Left ventricle myocardium inferior (tissue), 1 donor: ENCODE data around the gene ZNF304. TPM values are rescaled to one million over a fixed set of nuclear protein-coding genes. Genes with fewer than 3 reads are reported as not detected.

ENCODE experiments used
- DNase-seq: peaks from one replicate; pipeline ENCODE4 v3.0.0-alpha.2; 2020
- H3K27ac ChIP-seq: fragments of 200-600 bp; replicated peaks from 2 replicates; pipeline ENCODE4 v1.8.0; 2021
- H3K27me3 ChIP-seq: fragments of 200-600 bp; 2 replicates; pipeline ENCODE4 v1.8.0; 2021; ENCODE audit warnings: low read depth
- H3K36me3 ChIP-seq: fragments of 200-600 bp; 2 replicates; pipeline ENCODE4 v1.8.0; 2021
- H3K4me1 ChIP-seq: fragments of 200-600 bp; 2 replicates; pipeline ENCODE4 v1.8.0; 2021
- H3K4me3 ChIP-seq: fragments of 200-600 bp; 2 replicates; pipeline ENCODE4 v1.8.0; 2021; ENCODE audit warnings: mild to moderate bottlenecking, moderate library complexity
- H3K9me3 ChIP-seq: fragments of 200-600 bp; replicated peaks from 2 replicates; pipeline ENCODE4 v1.8.0; 2021
- CTCF ChIP-seq: fragments of 200-600 bp; IDR thresholded peaks from 2 replicates; pipeline ENCODE4 v1.8.0; 2021; ENCODE audit warnings: antibody characterized with exemption, mild to moderate bottlenecking, borderline replicate concordance
- intact Hi-C: fragments of 100-400 bp; cut with micrococcal nuclease; formaldehyde crosslinking; loops from one replicate; pipeline ENCODE4 v1.11.0; 2022
- total RNA-seq: library from RNA; stranded (reverse); fragmentation: NEBNext Ultra II Directional; extraction: Animal tissue kit (Norgen Biotek cat#: 25700); gene quantifications from one replicate; pipeline ENCODE4 v1.2.1, GENCODE V29; 2021
- donor health status: DM: no; HTN: yes; CAD: no; lungs with severe emphysema.

Gene ZNF304
- total RNA-seq, 1 donor from 2014 or later: 8.0 TPM

GRCh38 chr19:57389730-57390598, 38.9 kb downstream of the ZNF304 start, which contains the start of gene ZNF548:
ZNF548 (plus strand) TSS chr19:57389854; CDS start chr19:57390100, 246 bp downstream.
- DNase-seq: peak; percentile 96
- Histone ChIP-seq H3K27me3 (no peaks in the 10 kb centered on the region), H3K36me3 (peaks cover 25% of the 10 kb centered on the region), H3K4me3 (peak within 1 kb of the TSS; percentile 92), H3K4me1 (peaks cover 46% of the 10 kb centered on the region), H3K27ac (peak within 1 kb of the TSS; percentile 92), H3K9me3 (peaks cover 19% of the 10 kb centered on the region)
- intact Hi-C loops: no loop called here
- TF ChIP-seq CTCF: peak; percentile 51

- Histone ChIP-seq H3K4me3 (no peak overlapping the region), H3K4me1 (peaks cover 38% of the 10 kb centered on the region), H3K27me3 (no peaks in the 10 kb centered on the region), H3K27ac (peak overlapping the region; percentile 19), H3K9me3 (peaks cover 74% of the 10 kb centered on the region), H3K36me3 (peaks cover 78% of the 10 kb centered on the region)
- no peak for TF ChIP-seq CTCF
- intact Hi-C loops: no loop called here
- no peak for DNase-seq
Measured at GRCh38 chr19:57395710-57396109, 44.6 kb downstream of the ZNF304 start.

- TF ChIP-seq CTCF: no peak
- peaks cover 96% of the 10 kb centered on the region for H3K9me3 ChIP-seq
- no peak for DNase-seq
- no peak overlapping the region for H3K27ac ChIP-seq
- no peak overlapping the region for H3K4me3 ChIP-seq
- H3K36me3 ChIP-seq: peaks cover 90% of the 10 kb centered on the region
- H3K27me3 ChIP-seq: no peaks in the 10 kb centered on the region
- intact Hi-C loops: no loop called here
- H3K4me1 ChIP-seq: peaks cover 24% of the 10 kb centered on the region
Measured at GRCh38 chr19:57398868-57399267, 47.8 kb downstream of the ZNF304 start.

- Histone ChIP-seq H3K4me3 (no peak overlapping the region), H3K9me3 (peaks cover 50% of the 10 kb centered on the region), H3K36me3 (peaks cover 43% of the 10 kb centered on the region), H3K27me3 (no peaks in the 10 kb centered on the region), H3K27ac (no peak overlapping the region), H3K4me1 (peaks cover 6% of the 10 kb centered on the region)
- TF ChIP-seq CTCF: no peak
- intact Hi-C loops: no loop called here
- DNase-seq: no peak
Measured at GRCh38 chr19:57403737-57404563, 52.9 kb downstream of the ZNF304 start.

- Histone ChIP-seq H3K4me3 (no peak overlapping the region), H3K36me3 (peaks cover 18% of the 10 kb centered on the region), H3K27me3 (no peaks in the 10 kb centered on the region), H3K27ac (no peak overlapping the region), H3K9me3 (peaks cover 23% of the 10 kb centered on the region), H3K4me1 (peaks cover 18% of the 10 kb centered on the region)
- peak; percentile 55 for DNase-seq
- intact Hi-C loops: no loop called here
- peak; percentile 81 for TF ChIP-seq CTCF
Measured at GRCh38 chr19:57406516-57407123, 55.5 kb downstream of the ZNF304 start.
